Osteocyte (in vitro differentiated cells): ENCODE results near the gene CYB5R4. TPM values are rescaled to one million over a fixed set of nuclear protein-coding genes. Genes with fewer than 3 reads are reported as not detected.

Experiments used
- DNase-seq: peaks from one replicate; pipeline ENCODE4 v3.0.0; 2021; ENCODE audit warnings: mixed read lengths; ENCODE audit not compliant: unreplicated experiment; ENCODE audit errors: extremely low spot score
- H3K27ac Mint-ChIP-seq: one replicate; pipeline ENCODE4 v1.8.0; 2021; ENCODE audit warnings: mild to moderate bottlenecking, mixed read lengths; ENCODE audit not compliant: unreplicated experiment
- H3K27me3 Mint-ChIP-seq: one replicate; pipeline ENCODE4 v1.8.0; 2021; ENCODE audit warnings: mixed read lengths; ENCODE audit not compliant: unreplicated experiment
- H3K36me3 Mint-ChIP-seq: one replicate; pipeline ENCODE4 v1.8.0; 2021; ENCODE audit warnings: mixed read lengths; ENCODE audit not compliant: unreplicated experiment
- H3K4me1 Mint-ChIP-seq: one replicate; pipeline ENCODE4 v1.8.0; 2021; ENCODE audit warnings: mixed read lengths; ENCODE audit not compliant: unreplicated experiment
- H3K4me3 Mint-ChIP-seq: one replicate; pipeline ENCODE4 v1.8.0; 2021; ENCODE audit warnings: mild to moderate bottlenecking, moderate library complexity, mixed read lengths; ENCODE audit not compliant: unreplicated experiment
- H3K9me3 Mint-ChIP-seq: one replicate; pipeline ENCODE4 v1.8.0; 2021; ENCODE audit warnings: mixed read lengths; ENCODE audit not compliant: unreplicated experiment
- CTCF ChIP-seq: fragments of 200-600 bp; sonication (generic); IDR thresholded peaks from 2 replicates; pipeline ENCODE4 v1.5.0; 2021; ENCODE audit warnings: antibody characterized with exemption, mild to moderate bottlenecking, moderate library complexity
- total RNA-seq: library from RNA; stranded (reverse); gene quantifications from 2 replicates; pipeline ENCODE4 v1.2.1, GENCODE V29; 2021

Gene CYB5R4
- total RNA-seq, 1 donor from 2014 or later = 10.9 TPM

- Mint-ChIP-seq H3K9me3 (no peaks in the 10 kb centered on the region), H3K4me3 (no peak overlapping the region), H3K27me3 (no peaks in the 10 kb centered on the region), H3K4me1 (peaks cover 22% of the 10 kb centered on the region), H3K36me3 (peaks cover 5% of the 10 kb centered on the region), H3K27ac (no peak overlapping the region)
- TF ChIP-seq CTCF = no peak
- no peak for DNase-seq
These were observed 13.1 kb downstream of the CYB5R4 start for GRCh38 chr6:83872386-83873118.

DNA sequence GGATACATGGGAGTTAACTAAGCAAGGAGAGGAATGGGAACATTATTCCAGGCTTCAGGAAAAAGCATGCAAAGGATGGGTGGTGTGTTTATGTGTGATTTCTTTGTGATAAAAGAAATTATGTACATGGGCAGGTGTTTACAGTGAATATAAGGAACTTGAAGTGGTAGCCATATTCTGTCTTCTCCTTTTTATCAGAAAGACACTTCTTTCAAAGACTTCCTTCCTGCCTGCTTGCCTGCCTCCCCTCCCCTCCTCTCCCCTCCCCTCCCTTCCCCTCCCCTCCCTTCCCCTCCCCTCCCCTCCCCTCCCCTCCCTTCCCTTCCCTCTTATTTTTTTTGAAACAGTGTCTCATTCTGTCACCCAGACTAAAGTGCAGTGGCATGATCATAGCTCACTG is 14.4 kb downstream of the CYB5R4 start:
- H3K4me3 Mint-ChIP-seq = no peak overlapping the region
- no peaks in the 10 kb centered on the region for H3K9me3 Mint-ChIP-seq
- H3K27ac Mint-ChIP-seq = no peak overlapping the region
- no peak for TF ChIP-seq CTCF
- H3K27me3 Mint-ChIP-seq = no peaks in the 10 kb centered on the region
- no peak for DNase-seq
- H3K36me3 Mint-ChIP-seq = peaks cover 1% of the 10 kb centered on the region
- peaks cover 10% of the 10 kb centered on the region for H3K4me1 Mint-ChIP-seq

- no peak for DNase-seq
- no peaks in the 10 kb centered on the region for H3K36me3 Mint-ChIP-seq
These were observed 16.4 kb downstream of the CYB5R4 start for GRCh38 chr6:83875843-83876242.

GRCh38 chr6:83878902-83879644 is 19.6 kb downstream of the CYB5R4 start:
- no peaks in the 10 kb centered on the region for H3K27me3 Mint-ChIP-seq
- H3K36me3 Mint-ChIP-seq = no peaks in the 10 kb centered on the region
- no peaks in the 10 kb centered on the region for H3K9me3 Mint-ChIP-seq
- TF ChIP-seq CTCF = no peak
- no peak overlapping the region for H3K4me3 Mint-ChIP-seq
- peaks cover 22% of the 10 kb centered on the region for H3K4me1 Mint-ChIP-seq
- no peak for DNase-seq
- H3K27ac Mint-ChIP-seq = no peak overlapping the region

More at GRCh38 chr6:83875843-83876242, 16.4 kb downstream of the CYB5R4 start:
- Mint-ChIP-seq H3K4me3 (no peak overlapping the region), H3K27me3 (no peaks in the 10 kb centered on the region), H3K9me3 (no peaks in the 10 kb centered on the region), H3K4me1 (peaks cover 9% of the 10 kb centered on the region), H3K27ac (no peak overlapping the region)
- no peak for TF ChIP-seq CTCF

- Mint-ChIP-seq H3K4me3 (no peak overlapping the region), H3K27ac (no peak overlapping the region), H3K9me3 (no peaks in the 10 kb centered on the region), H3K4me1 (peaks cover 29% of the 10 kb centered on the region), H3K36me3 (no peaks in the 10 kb centered on the region), H3K27me3 (no peaks in the 10 kb centered on the region)
- DNase-seq = no peak
- TF ChIP-seq CTCF = no peak
These were observed 20.3 kb downstream of the CYB5R4 start for GRCh38 chr6:83879746-83880145.
